ENCODE measurements around the gene GTF2H4. TPM values are rescaled to one million over a fixed set of nuclear protein-coding genes. Genes with fewer than 3 reads are reported as not detected.
"Not testable (repeated sequence)": the region's sequence is repeated elsewhere in the genome, so short reads cannot be mapped to it uniquely, and the experiment has no call there.

The GTF2H4 gene
- total RNA-seq, 4 donors from 2014 or later: 9.5 to 34.4 (median 18.2) TPM

DNA sequence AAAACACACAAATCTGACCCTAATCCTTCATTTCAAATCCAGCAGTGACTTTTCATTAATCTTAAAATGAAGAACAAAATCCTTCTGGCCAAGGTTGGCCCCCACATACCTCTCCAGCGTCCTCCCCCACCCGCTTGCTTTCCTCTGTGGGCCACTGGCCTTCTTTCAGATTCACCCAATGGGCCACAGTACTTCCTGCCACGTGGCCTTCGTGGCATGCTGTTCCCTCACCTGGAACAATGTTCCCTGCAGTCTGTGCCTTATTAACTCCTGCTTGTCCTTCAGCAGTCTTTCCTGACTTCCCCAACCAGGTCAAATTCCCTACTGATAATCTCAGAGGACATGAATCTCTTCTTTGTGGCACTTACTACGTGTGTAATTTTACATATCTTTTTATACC, 5.3 kb upstream of the GTF2H4 start:
- H3K4me3 ChIP-seq (replicated peaks in 1 of 3): no peak overlapping the region
- TF ChIP-seq, protein P1, sequence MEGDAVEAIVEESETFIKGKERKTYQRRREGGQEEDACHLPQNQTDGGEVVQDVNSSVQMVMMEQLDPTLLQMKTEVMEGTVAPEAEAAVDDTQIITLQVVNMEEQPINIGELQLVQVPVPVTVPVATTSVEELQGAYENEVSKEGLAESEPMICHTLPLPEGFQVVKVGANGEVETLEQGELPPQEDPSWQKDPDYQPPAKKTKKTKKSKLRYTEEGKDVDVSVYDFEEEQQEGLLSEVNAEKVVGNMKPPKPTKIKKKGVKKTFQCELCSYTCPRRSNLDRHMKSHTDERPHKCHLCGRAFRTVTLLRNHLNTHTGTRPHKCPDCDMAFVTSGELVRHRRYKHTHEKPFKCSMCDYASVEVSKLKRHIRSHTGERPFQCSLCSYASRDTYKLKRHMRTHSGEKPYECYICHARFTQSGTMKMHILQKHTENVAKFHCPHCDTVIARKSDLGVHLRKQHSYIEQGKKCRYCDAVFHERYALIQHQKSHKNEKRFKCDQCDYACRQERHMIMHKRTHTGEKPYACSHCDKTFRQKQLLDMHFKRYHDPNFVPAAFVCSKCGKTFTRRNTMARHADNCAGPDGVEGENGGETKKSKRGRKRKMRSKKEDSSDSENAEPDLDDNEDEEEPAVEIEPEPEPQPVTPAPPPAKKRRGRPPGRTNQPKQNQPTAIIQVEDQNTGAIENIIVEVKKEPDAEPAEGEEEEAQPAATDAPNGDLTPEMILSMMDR (IDR thresholded peaks at IDR 0.05): no peak
- no peak for TF ChIP-seq POLR2A (IDR thresholded peaks at IDR 0.05)
- no peak overlapping the region for H3K27ac ChIP-seq
- WGBS, 2 donors: 39 to 51% methylated on average over 5 of the region's 5 CpGs
- H3K36me3 ChIP-seq: peaks cover 20 to 22% of the 10 kb centered on the region in 2 donors
- H3K9me3 ChIP-seq: no peaks in the 10 kb centered on the region
- peaks cover 0 to 6% of the 10 kb centered on the region in 2 donors for H3K4me1 ChIP-seq
- DNase-seq: no peak
- H3K27me3 ChIP-seq: no peaks in the 10 kb centered on the region
- intact Hi-C loops (cut with DNase I): no loop called here

DNA sequence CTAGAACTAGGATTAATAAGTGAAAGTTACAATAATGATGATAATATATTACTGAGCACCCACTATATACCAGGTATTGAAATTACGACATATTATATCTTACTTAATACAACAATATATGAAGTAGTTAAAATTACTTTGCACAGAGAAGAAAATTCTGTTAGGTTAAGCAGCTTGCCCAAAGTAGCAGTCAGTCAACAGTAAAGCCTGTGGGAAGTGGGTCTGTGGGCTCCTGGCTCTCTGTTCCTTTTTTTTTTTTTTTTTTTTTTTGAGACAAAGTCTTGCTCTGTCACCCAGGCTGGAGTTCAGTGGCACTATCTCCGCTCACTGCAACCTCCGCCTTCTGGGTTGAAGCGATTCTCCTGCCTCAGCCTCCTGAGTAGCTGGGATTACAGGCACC, 4.8 kb upstream of the GTF2H4 start:
- Histone ChIP-seq H3K4me1 (peaks cover 0 to 6% of the 10 kb centered on the region in 2 donors), H3K4me3 (replicated peaks in 1 of 3) (no peak overlapping the region), H3K36me3 (peaks cover 15 to 17% of the 10 kb centered on the region in 2 donors), H3K9me3 (no peaks in the 10 kb centered on the region), H3K27me3 (no peaks in the 10 kb centered on the region), H3K27ac (no peak overlapping the region)
- WGBS, 2 donors: 96 to 97% methylated on average over 4 of the region's 4 CpGs
- intact Hi-C loops (cut with DNase I): no loop called here
- TF ChIP-seq, protein P1 (IDR thresholded peaks at IDR 0.05): no peak
- TF ChIP-seq POLR2A (IDR thresholded peaks at IDR 0.05): no peak
- DNase-seq: no peak

DNA sequence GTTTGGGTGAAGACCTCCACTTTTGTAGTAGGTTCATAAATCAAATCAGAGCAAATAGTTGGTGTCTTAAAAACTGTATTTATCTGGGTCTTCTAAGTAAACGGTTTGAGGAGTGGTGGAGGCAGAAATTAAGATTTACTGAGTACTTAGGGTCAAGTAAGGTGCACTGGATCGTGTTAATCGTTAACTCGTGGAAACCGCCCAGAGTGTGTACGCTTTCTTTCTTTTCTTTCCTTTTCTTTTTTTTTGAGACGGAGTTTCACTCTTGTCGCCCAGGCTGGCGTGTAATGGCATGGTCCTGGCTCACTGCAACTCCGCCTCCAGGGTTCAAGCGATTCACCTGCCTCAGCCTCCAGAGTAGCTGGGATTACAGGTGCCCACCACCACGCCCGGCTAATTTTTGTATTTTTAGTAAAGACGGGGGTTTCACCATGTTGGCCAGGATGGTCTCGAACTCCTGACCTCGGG, 683 bp upstream of the GTF2H4 start:
- Histone ChIP-seq H3K4me3 (replicated peaks in 1 of 3) (peak overlapping the region in 1 of 3 donors; percentile 87), H3K36me3 (peaks cover 8 to 15% of the 10 kb centered on the region in 2 donors), H3K4me1 (peaks cover 10 to 14% of the 10 kb centered on the region in 2 donors)
- WGBS, 2 donors: 44 to 54% methylated on average over 14 to 16 of the region's 16 CpGs
- DNase-seq; H3K27me3 ChIP-seq; H3K27ac ChIP-seq; intact Hi-C loops (cut with DNase I); H3K9me3 ChIP-seq: not testable (repeated sequence)

DNA sequence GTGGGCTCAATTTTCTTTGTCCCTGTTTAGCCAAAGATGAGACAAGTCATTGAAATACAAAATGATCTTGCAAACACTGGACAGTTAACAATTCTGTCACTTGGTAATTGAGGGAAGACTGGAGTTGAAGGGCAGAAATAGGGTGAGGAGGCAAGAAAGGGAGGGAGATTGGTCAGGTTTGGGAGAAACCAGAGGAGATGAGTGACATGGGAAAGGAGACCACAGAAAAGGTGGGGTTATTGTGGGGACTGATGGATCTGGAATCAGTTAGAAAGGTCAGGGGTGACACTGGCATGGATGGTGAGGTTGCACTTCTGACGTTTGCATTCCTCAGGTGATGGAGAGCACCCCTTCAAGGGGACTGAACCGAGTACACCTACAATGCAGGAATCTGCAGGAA, 693 bp downstream of the GTF2H4 start:
- intact Hi-C loops (cut with DNase I): no loop called here
- no peak overlapping the region for H3K27ac ChIP-seq

DNA sequence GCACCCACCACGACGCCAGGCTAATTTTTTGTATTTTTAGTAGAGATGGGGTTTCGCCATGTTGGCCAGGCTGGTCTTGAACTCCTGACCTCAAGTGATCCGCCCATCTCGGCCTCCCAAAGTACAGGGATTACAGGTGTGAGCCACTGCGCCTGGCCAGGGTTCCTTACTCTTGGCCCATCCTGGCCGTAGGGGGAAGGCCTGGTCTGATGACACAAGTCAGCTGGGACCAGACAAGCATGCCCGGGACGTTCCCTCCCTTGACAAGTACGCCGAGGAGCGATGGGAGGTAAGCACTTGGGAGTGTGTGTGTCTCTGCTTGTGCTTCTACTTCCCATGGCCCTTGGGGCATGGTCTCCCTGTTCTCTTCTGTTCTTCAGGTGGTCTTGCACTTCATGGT, 2.5 kb downstream of the GTF2H4 start:
- H3K9me3 ChIP-seq; intact Hi-C loops (cut with DNase I); H3K4me3 ChIP-seq (replicated peaks in 1 of 3); H3K27ac ChIP-seq; DNase-seq; H3K27me3 ChIP-seq: not testable (repeated sequence)
- Histone ChIP-seq H3K36me3 (peaks cover 8 to 17% of the 10 kb centered on the region in 2 donors), H3K4me1 (peaks cover 26 to 27% of the 10 kb centered on the region in 2 donors)
- 87 to 98% methylated on average over 12 of the region's 12 CpGs for WGBS, 2 donors

More for the DNA sequence above, 693 bp downstream of the GTF2H4 start:
- Histone ChIP-seq H3K4me1 (peaks cover 12 to 16% of the 10 kb centered on the region in 2 donors), H3K4me3 (replicated peaks in 1 of 3) (peak overlapping the region; percentile 78 to 100 (median 87)), H3K27me3 (no peaks in the 10 kb centered on the region), H3K9me3 (no peaks in the 10 kb centered on the region), H3K36me3 (peaks cover 8 to 17% of the 10 kb centered on the region in 2 donors)
- 11 to 13% methylated on average over 2 of the region's 2 CpGs for WGBS, 2 donors
- DNase-seq: no peak
- TF ChIP-seq, protein P1 (IDR thresholded peaks at IDR 0.05): no peak
- TF ChIP-seq POLR2A (IDR thresholded peaks at IDR 0.05): no peak

DNA sequence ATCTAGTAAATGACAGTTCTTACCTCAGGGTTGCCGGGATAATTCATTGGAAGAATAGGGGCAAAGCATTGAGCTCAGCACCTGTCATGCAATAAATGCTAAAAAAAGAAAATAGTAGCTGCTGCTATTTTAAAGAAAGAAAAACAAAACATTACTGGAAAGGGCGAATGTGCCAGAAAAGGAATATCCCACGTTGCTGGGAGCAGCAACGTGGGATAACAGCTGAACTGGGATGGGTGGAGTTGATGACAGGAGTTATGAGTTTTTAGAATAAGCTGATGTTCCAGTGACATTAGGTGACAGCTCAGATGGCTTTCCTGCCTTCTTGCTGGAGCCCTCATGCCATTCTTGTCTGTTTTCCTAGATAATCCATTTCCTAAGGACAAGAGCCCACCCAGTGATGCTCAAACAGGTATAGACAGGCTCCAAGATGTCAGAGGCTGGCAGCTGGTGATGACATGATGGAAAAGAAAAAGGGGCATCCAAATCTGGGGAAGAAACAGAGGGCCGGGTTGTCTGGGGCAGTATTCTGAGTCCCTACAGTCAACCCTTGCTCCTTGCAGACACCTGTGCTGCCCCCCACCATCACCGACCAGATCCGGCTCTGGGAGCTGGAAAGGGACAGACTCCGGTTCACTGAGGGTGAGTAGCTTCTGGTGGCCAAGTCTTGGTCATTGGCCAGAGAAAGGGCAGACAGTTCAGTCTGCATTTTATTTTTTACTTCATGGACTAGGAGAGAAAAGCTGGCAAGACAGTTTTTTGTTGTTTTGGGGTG, 4.9 kb downstream of the GTF2H4 start:
- WGBS, 2 donors: 85 to 86% methylated on average over 8 of the region's 8 CpGs
- Histone ChIP-seq H3K36me3 (peaks cover 8 to 21% of the 10 kb centered on the region in 2 donors), H3K27me3 (no peaks in the 10 kb centered on the region), H3K4me1 (peaks cover 33% of the 10 kb centered on the region in 2 donors), H3K27ac (peak overlapping the region; percentile 84 to 92 (median 92)), H3K4me3 (replicated peaks in 1 of 3) (no peak overlapping the region), H3K9me3 (no peaks in the 10 kb centered on the region)
- no peak for TF ChIP-seq POLR2A (IDR thresholded peaks at IDR 0.05)
- TF ChIP-seq, protein P1 (IDR thresholded peaks at IDR 0.05): no peak
- intact Hi-C loops (cut with DNase I): no loop called here
- no peak for DNase-seq

Data from thyroid gland (tissue), 4 donors.